ENCODE measurements around the gene BRSK2. TPM values are rescaled to one million over a fixed set of nuclear protein-coding genes. Genes with fewer than 3 reads are reported as not detected.
A peak's percentile ranks its signal among the peaks of the same experiment; 100 is the strongest.
"Not testable (repeated sequence)": the region's sequence is repeated elsewhere in the genome, so short reads cannot be mapped to it uniquely, and the experiment has no call there.

Gene BRSK2
- total RNA-seq, 5 donors from 2014 or later (not counting 1 experiment from before 2014, with no cell fraction given) = 0.54 to 1.5 (median 0.95) TPM

GRCh38 chr11:1411301-1411700 is 21.6 kb downstream of the BRSK2 start:
- no peak for ATAC-seq (replicated peaks in 1 of 4)
- POLR2A ChIA-PET = no interaction called here
- no peak overlapping the region for H3K27ac ChIP-seq (ENCODE audit: low read length)

GRCh38 chr11:1411739-1412138 is 22.0 kb downstream of the BRSK2 start:
- CTCF ChIA-PET; H3K9me3 Mint-ChIP-seq; H3K27ac ChIP-seq (ENCODE audit: low read length); H3K4me1 Mint-ChIP-seq; H3K27me3 Mint-ChIP-seq; DNase-seq; H3K36me3 Mint-ChIP-seq; POLR2A ChIA-PET; H3K9me3 ChIP-seq; H3K27ac Mint-ChIP-seq; H3K4me3 Mint-ChIP-seq; H3K4me3 ChIP-seq (ENCODE audit: control insufficient read depth in 1 of 2, extremely low read depth in 1 of 2, low read length in 1 of 2); ATAC-seq (replicated peaks in 1 of 4); H3K36me3 ChIP-seq (ENCODE audit: control insufficient read depth in 2 of 2, extremely low read depth in 1 of 2, insufficient read depth in 1 of 2, low read length in 1 of 2); H3K4me1 ChIP-seq (ENCODE audit: control insufficient read depth in 1 of 2, extremely low read depth in 1 of 2, insufficient read depth in 2 of 2, low read length in 2 of 2): not testable (repeated sequence)
- H3K27me3 ChIP-seq (replicated peaks in 1 of 2; ENCODE audit: control insufficient read depth in 2 of 2, extremely low read depth in 1 of 2, insufficient read depth in 2 of 2, low read length in 1 of 2) = peaks cover 0 to 11% of the 10 kb centered on the region in 2 experiments
- 90% methylated on average over 7 of the region's 27 CpGs for WGBS (ENCODE audit: insufficient coverage)

More at GRCh38 chr11:1411301-1411700, 21.6 kb downstream of the BRSK2 start:
- no peaks in the 10 kb centered on the region for H3K9me3 ChIP-seq
- no peak overlapping the region for H3K27ac Mint-ChIP-seq
- no peaks in the 10 kb centered on the region for H3K36me3 ChIP-seq (ENCODE audit: control insufficient read depth in 2 of 2, extremely low read depth in 1 of 2, insufficient read depth in 1 of 2, low read length in 1 of 2)
- H3K4me1 ChIP-seq (ENCODE audit: control insufficient read depth in 1 of 2, extremely low read depth in 1 of 2, insufficient read depth in 2 of 2, low read length in 2 of 2) = no peaks in the 10 kb centered on the region
- CTCF ChIA-PET = no interaction called here
- H3K9me3 Mint-ChIP-seq = no peaks in the 10 kb centered on the region
- H3K27me3 Mint-ChIP-seq = no peaks in the 10 kb centered on the region
- no peaks in the 10 kb centered on the region for H3K4me1 Mint-ChIP-seq
- WGBS (ENCODE audit: insufficient coverage) = 88% methylated on average over 11 of the region's 13 CpGs
- H3K27me3 ChIP-seq (replicated peaks in 1 of 2; ENCODE audit: control insufficient read depth in 2 of 2, extremely low read depth in 1 of 2, insufficient read depth in 2 of 2, low read length in 1 of 2) = peaks cover 0 to 11% of the 10 kb centered on the region in 2 experiments
- DNase-seq = no peak
- H3K36me3 Mint-ChIP-seq = no peaks in the 10 kb centered on the region
- H3K4me3 ChIP-seq (ENCODE audit: control insufficient read depth in 1 of 2, extremely low read depth in 1 of 2, low read length in 1 of 2) = no peak overlapping the region
- no peak overlapping the region for H3K4me3 Mint-ChIP-seq

- 89% methylated on average over 18 of the region's 36 CpGs for WGBS (ENCODE audit: insufficient coverage)
- DNase-seq = no peak
- no peaks in the 10 kb centered on the region for H3K9me3 Mint-ChIP-seq
- Histone ChIP-seq H3K36me3 (ENCODE audit: control insufficient read depth in 2 of 2, extremely low read depth in 1 of 2, insufficient read depth in 1 of 2, low read length in 1 of 2) (no peaks in the 10 kb centered on the region), H3K4me3 (ENCODE audit: control insufficient read depth in 1 of 2, extremely low read depth in 1 of 2, low read length in 1 of 2) (no peak overlapping the region), H3K9me3 (no peaks in the 10 kb centered on the region), H3K4me1 (ENCODE audit: control insufficient read depth in 1 of 2, extremely low read depth in 1 of 2, insufficient read depth in 2 of 2, low read length in 2 of 2) (no peaks in the 10 kb centered on the region), H3K27ac (ENCODE audit: low read length) (no peak overlapping the region), H3K27me3 (replicated peaks in 1 of 2; ENCODE audit: control insufficient read depth in 2 of 2, extremely low read depth in 1 of 2, insufficient read depth in 2 of 2, low read length in 1 of 2) (peaks cover 0 to 11% of the 10 kb centered on the region in 2 experiments)
- no peaks in the 10 kb centered on the region for H3K27me3 Mint-ChIP-seq
- H3K27ac Mint-ChIP-seq = no peak overlapping the region
- H3K4me3 Mint-ChIP-seq = no peak overlapping the region
- ATAC-seq (replicated peaks in 1 of 4) = no peak
- ChIA-PET CTCF (no interaction called here), POLR2A (no interaction called here)
- no peaks in the 10 kb centered on the region for H3K36me3 Mint-ChIP-seq
- no peaks in the 10 kb centered on the region for H3K4me1 Mint-ChIP-seq
These were observed 22.8 kb downstream of the BRSK2 start for GRCh38 chr11:1412377-1413095.

DNA sequence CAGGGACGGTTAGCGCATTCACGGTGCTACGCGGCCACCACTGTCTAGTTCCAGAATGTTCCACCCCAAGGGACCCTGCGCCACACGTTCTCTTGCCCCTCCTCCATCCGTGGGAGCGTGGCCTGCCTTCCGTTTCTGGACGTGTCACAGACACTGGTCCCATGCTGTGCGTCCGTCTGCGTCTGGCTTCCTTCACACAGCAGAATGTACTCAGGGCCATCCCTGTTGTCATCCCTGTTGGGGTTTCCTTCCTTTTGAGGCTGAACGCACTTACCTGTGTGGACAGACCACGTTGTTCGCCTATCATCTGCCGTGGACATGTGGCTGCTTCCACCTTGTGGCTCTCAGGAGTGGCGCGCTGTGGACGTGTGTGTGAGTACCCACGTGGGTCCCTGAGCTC is 24.9 kb downstream of the BRSK2 start:
- POLR2A ChIA-PET = no interaction called here
- Histone ChIP-seq H3K4me1 (ENCODE audit: control insufficient read depth in 1 of 2, extremely low read depth in 1 of 2, insufficient read depth in 2 of 2, low read length in 2 of 2) (no peaks in the 10 kb centered on the region), H3K27ac (ENCODE audit: low read length) (no peak overlapping the region), H3K4me3 (ENCODE audit: control insufficient read depth in 1 of 2, extremely low read depth in 1 of 2, low read length in 1 of 2) (no peak overlapping the region), H3K9me3 (no peaks in the 10 kb centered on the region), H3K36me3 (ENCODE audit: control insufficient read depth in 2 of 2, extremely low read depth in 1 of 2, insufficient read depth in 1 of 2, low read length in 1 of 2) (no peaks in the 10 kb centered on the region), H3K27me3 (replicated peaks in 1 of 2; ENCODE audit: control insufficient read depth in 2 of 2, extremely low read depth in 1 of 2, insufficient read depth in 2 of 2, low read length in 1 of 2) (peaks cover 0 to 11% of the 10 kb centered on the region in 2 experiments)
- no peak for ATAC-seq (replicated peaks in 1 of 4)
- no peaks in the 10 kb centered on the region for H3K27me3 Mint-ChIP-seq
- 90% methylated on average over 17 of the region's 22 CpGs for WGBS (ENCODE audit: insufficient coverage)
- CTCF ChIA-PET = no interaction called here
- H3K4me3 Mint-ChIP-seq = no peak overlapping the region
- no peak for DNase-seq
- peaks cover 0 to 4% (median 0%) of the 10 kb centered on the region in 3 donors for H3K9me3 Mint-ChIP-seq
- no peaks in the 10 kb centered on the region for H3K36me3 Mint-ChIP-seq
- no peak overlapping the region for H3K27ac Mint-ChIP-seq
- H3K4me1 Mint-ChIP-seq = no peaks in the 10 kb centered on the region

GRCh38 chr11:1415631-1416030 is 25.9 kb downstream of the BRSK2 start:
- Mint-ChIP-seq H3K27me3 (no peaks in the 10 kb centered on the region), H3K9me3 (peaks cover 0 to 4% (median 0%) of the 10 kb centered on the region in 3 donors), H3K4me1 (no peaks in the 10 kb centered on the region), H3K4me3 (no peak overlapping the region), H3K36me3 (no peaks in the 10 kb centered on the region), H3K27ac (no peak overlapping the region)
- DNase-seq (no peak), ATAC-seq (replicated peaks in 1 of 4) (no peak)
- H3K9me3 ChIP-seq = no peaks in the 10 kb centered on the region
- ChIA-PET POLR2A (no interaction called here), CTCF (no interaction called here)
- peaks cover 0 to 11% of the 10 kb centered on the region in 2 experiments for H3K27me3 ChIP-seq (replicated peaks in 1 of 2; ENCODE audit: control insufficient read depth in 2 of 2, extremely low read depth in 1 of 2, insufficient read depth in 2 of 2, low read length in 1 of 2)
- no peak overlapping the region for H3K27ac ChIP-seq (ENCODE audit: low read length)
- WGBS (ENCODE audit: insufficient coverage) = 83% methylated on average over 2 of the region's 7 CpGs
- no peak overlapping the region for H3K4me3 ChIP-seq (ENCODE audit: control insufficient read depth in 1 of 2, extremely low read depth in 1 of 2, low read length in 1 of 2)
- no peaks in the 10 kb centered on the region for H3K36me3 ChIP-seq (ENCODE audit: control insufficient read depth in 2 of 2, extremely low read depth in 1 of 2, insufficient read depth in 1 of 2, low read length in 1 of 2)
- H3K4me1 ChIP-seq (ENCODE audit: control insufficient read depth in 1 of 2, extremely low read depth in 1 of 2, insufficient read depth in 2 of 2, low read length in 2 of 2) = no peaks in the 10 kb centered on the region

- H3K36me3 Mint-ChIP-seq; H3K27me3 Mint-ChIP-seq; H3K9me3 Mint-ChIP-seq; H3K4me3 Mint-ChIP-seq; H3K4me1 Mint-ChIP-seq; H3K27me3 ChIP-seq (replicated peaks in 1 of 2; ENCODE audit: control insufficient read depth in 2 of 2, extremely low read depth in 1 of 2, insufficient read depth in 2 of 2, low read length in 1 of 2); H3K4me3 ChIP-seq (ENCODE audit: control insufficient read depth in 1 of 2, extremely low read depth in 1 of 2, low read length in 1 of 2); H3K27ac Mint-ChIP-seq; H3K27ac ChIP-seq (ENCODE audit: low read length); H3K9me3 ChIP-seq; H3K4me1 ChIP-seq (ENCODE audit: control insufficient read depth in 1 of 2, extremely low read depth in 1 of 2, insufficient read depth in 2 of 2, low read length in 2 of 2); CTCF ChIA-PET; ATAC-seq (replicated peaks in 1 of 4); H3K36me3 ChIP-seq (ENCODE audit: control insufficient read depth in 2 of 2, extremely low read depth in 1 of 2, insufficient read depth in 1 of 2, low read length in 1 of 2); POLR2A ChIA-PET: not testable (repeated sequence)
- no CpG with 5 or more reads among the region's 1 CpG for WGBS (ENCODE audit: insufficient coverage)
- DNase-seq = peak in 3 of 35 experiments; percentile 3 to 13 (median 12)
These were observed 28.6 kb downstream of the BRSK2 start for GRCh38 chr11:1418192-1418795.
